Body of pancreas (tissue), 4 donors: Measurements from ENCODE around the gene TTF2.

Experiments
- CTCF ChIP-seq, 7 experiments: fragments of 450-650 bp in 4 of 7; fragments of 200-600 bp in 3 of 7; sonication (generic) in 3 of 7; IDR thresholded peaks; one replicate each; pipeline ENCODE4 v1.5.1; 2016 to 2019; ENCODE audit warnings: antibody characterized with exemption in 7 of 7
- POLR2A ChIP-seq, 3 donors: fragments of 450-650 bp; IDR thresholded peaks; one replicate each; pipeline ENCODE4 v1.6.1; 2016; ENCODE audit warnings: antibody characterized with exemption in 3 of 3, mild to moderate bottlenecking in 2 of 3

GRCh38 chr1:117037802-117038201, 22.3 kb upstream of the TTF2 start:
- no peak for TF ChIP-seq CTCF (IDR thresholded peaks at IDR 0.05)
- TF ChIP-seq POLR2A (IDR thresholded peaks at IDR 0.05): no peak
